ENCODE data around the gene ACSS1.
"Not testable (repeated sequence)": the region's sequence is repeated elsewhere in the genome, so short reads cannot be mapped to it uniquely, and the experiment has no call there.

The ACSS1 gene

DNA sequence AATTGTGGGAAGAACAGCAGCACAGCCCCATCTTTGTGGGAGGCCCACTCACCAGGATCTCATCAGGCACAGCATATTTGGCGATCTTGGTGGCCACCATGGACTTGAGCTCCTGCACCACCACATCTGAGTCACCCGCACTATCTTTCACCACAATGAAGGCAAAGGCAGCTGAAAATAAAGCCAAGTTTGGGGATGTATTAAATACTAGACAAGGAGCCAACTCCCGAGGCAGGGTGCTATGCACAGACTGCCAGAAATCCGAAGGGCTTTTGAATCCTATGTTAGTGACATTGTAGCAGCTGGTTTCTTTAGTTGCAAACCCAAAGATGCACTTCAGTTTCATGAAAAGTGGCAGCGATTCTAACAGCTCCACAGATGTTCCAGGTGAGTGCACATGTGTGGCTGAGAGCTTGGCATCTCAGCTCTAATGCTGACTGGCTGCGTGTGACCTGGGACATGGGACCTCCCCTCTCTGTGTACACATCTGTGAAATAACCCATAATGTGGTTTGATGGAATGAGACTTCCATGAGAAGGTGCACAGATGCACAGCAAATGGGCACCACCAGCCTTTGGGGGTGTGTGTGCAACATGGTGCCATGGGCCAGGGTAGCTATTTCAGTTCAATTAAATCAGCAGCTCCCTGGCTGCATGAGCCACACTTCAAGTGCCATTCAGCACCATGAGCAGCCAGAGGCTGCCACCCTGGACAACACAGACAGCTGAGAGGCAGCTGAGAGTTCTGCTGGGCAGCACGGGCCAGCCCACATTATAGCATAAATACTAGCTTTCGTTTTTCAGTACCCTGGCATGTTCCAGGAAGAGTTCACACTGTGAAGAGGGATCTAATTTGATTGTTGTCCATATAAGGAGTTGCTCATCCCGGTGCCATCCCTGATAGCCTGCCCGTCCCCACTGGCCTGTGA, 48.5 kb downstream of the ACSS1 start:
- ATAC-seq (no peak), DNase-seq (no peak)

DNA sequence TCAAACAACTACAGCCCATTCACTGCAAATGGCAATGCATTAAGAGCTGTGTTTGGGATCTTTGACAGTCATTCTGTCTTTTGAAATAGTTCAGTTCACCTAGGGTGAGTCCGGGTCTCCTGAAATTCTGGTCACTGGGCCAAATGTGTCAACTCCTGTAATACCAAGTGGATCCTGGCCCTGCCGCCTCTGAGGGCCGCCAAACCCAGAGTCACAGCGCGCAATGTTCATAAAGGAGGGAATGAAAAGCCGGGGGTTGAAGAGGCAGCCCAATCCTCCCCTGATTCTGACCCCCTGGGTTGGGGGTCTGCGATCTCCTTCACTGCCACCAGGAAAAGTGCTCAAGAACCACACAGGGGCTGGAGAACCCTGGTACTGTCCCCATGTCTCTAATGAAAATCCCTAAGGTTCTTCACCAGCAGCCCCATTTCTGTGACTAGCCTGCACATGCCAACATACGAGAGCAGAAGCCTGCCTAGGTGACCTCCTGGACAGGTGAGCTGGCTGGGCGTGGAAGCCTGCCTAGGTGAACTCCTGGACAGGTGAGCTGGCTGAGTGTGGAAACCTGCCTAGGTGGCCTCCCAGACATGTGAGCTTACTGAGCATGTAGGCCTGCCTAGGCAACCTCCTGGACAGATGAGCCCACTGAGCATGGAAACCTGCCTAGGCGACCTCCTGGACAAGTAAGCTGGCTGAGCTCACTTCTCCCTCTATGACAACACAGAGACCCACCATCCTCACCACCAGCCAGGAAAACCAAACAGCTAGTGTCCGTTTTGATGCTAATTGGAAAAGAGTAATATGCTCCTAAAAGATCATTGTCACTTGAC, 49.3 kb downstream of the ACSS1 start:
- no peak for ATAC-seq
- DNase-seq = no peak

DNA sequence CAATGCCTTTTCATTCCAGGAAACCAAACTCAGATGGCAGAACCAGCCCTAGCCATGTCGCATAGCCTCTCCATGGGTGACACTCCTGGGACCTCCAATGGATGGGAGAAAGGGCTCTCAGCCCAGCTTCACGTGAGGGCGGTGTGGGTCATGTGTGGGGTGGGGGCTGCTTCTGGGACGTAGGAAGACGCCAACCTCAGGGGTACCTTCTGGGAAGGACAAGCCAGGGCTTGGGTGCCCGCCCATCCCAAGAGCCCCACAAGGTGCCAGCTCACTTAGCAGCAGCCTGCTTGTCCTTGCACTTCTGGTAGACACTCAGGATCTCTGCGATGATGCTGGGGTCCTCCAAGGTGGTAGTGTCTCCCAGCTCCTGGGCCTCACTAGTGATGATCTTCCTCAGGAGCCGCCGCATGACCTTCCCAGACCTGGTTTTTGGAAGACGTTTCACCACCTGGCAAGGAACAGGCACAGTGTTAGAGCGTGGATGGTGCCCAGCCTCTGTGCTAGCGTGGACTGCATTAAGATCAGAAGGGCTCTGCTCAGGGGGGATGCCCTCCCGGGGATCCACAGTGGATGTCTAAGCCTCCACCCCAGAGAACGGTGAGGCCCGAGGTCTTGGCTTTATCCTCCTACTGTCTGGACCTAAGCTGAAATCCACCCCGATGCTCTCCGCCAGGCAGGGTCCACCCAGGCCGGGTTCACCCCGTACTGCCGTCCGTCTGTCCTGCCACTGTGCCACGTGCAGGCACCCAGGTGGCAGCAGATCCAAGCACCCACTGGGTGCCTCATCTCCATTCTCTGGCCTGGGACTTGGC, 50.2 kb downstream of the ACSS1 start:
- DNase-seq (no peak), ATAC-seq (no peak)

DNA sequence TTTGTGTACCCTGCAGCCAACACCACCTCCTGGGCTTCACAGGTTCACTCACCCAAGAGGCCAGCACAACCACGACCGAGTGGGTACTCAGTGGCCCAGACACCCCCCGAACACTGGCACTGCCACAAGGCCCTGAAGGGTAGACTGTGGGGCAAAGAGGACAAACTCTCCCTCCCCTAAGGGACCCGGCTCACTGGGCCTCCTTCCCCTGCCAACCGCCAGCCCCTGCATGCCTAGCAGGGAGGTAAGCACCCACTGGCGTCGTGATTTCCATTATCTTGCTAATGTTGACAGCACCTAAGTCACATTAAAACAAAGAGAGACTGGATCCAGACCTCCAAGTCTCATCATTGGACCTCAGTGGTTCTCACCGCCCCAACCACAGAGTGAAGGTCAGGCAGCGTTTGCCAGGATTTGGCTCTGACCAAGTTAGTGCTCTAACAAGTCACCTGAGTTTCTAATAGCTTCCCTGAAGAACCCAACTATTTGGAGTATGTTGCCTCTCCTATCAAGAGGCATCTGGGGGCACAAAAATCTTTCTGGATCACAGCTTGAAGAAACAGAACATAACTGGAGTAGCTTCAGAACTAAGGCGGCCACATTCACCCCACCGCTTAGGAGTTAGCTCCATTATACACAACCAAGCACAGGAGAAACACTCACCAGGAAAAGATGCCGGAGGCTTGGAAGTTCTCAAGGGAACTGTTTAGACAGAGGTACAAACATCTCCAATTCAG, 51.3 kb downstream of the ACSS1 start:
- DNase-seq (no peak), ATAC-seq (no peak)

DNA sequence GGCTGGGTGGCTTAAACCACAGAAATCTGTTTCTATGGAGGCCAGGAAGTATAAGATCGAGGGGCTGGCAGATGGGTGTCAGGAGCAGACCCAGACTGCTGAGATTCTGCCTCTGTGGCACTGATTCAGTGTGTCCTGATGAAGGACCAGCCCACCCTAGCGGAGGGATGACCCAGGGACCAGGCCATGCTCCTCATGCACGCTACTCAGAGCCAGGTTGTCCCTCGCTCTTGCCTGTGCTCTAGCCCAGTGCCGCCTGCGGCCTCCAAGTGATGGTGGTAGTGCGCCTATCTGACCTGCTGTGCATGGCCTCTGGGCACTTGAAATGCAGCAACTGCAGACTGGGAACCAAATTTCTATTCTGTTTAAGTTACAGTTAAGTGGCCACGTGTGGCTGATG, 52.3 kb downstream of the ACSS1 start:
- no peak for ATAC-seq
- DNase-seq = no peak

DNA sequence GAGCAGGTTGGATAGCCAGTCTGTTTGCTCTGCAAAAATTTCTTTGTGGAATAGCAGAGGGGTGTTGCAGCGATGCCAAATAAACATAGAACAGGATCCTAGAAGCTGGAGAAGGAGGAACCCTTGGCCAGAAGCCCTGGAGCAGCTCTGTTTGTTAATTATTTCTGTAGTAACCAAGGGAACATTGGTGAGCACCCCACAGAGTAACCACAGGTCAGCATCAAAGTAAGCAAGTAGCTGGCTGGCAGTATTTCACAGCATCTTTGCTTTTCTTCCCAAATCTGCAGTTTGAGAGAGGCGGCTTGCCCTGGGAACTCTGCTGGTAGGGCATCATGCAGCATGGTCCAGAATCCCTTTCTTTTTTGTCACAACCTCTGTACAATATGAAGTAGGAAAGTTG, 52.7 kb downstream of the ACSS1 start:
- no peak for DNase-seq
- no peak for ATAC-seq

DNA sequence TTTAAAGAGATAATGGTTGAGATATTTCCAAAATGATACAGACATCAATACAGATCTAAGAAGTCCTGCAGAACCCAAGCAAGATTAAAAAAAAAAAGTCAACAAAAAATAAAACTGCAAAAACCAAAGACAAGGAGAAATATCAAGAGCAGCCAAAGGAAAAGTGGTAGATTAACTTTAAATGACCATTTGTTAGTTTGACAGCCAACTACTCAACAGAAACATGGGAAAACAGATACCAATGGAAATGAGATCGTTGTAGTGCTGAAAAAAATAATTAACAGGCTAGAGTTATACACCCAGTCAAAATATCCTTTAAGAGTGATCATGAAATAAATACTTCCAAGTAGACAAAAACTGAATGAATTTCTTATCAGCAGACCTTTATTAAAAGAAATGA, 54.9 kb downstream of the ACSS1 start:
- no peak for DNase-seq
- ATAC-seq = no peak

DNA sequence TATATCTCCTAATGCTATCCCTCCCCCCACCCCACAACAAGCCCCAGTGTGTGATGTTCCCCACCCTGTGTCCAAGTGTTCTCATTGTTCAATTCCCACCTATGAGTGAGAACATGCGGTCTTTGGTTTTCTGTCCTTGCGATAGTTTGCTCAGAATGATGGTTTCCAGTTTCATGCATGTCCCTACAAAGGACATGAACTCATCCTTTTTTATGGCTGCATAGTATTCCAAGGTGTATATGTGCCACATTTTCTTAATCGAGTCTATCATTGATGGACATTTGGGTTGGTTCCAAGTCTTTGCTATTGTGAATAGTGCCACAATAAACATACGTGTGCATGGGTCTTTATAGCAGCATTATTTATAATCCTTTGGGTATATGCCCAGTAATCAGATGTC, 56.6 kb downstream of the ACSS1 start:
- not testable (repeated sequence) for DNase-seq, ATAC-seq

DNA sequence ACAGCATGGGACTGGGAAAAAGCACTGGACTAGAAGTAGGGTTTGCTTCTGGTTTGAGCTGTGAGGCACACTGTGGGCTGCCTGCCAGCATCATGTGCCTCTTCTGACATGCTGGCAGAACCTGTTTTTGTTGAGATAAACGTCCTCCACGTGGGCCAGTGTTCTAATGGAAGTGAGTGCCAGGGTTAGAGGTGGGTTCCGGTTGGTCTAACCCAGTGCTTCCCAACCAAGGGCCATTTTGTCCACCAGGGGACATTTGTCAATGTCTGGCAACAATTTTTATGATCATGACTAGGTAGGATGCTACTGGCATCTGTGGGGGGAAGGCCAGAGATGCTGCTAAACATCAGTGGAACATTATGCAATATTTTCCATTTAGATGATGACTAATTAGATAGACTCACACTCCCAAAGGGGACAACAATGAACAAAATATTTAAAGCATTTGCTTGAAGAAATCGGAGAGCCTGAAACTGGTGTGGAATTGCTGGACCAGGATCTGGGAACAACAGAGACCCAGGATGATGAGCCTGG, 57.6 kb downstream of the ACSS1 start:
- no peak for DNase-seq
- peak; percentile 53 for ATAC-seq

DNA sequence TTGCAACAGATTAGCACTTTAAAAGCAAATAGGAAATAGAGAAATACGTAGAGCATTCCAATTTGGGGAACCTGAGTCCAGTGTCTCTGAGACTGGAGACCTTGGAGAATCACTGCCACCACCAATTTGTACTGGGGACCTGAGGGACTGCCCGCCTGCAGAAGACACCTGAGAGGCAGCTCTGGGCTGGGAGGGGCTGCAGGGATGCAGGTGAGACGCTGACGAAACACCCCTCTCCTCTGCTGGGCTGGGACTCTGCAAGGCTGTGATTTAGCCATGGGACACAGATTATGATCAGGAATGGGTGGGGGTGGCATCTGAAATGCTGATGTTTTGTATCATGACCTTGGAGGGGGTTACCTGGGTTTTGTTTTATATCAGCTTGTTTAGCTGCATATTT, 58.4 kb downstream of the ACSS1 start:
- DNase-seq (no peak), ATAC-seq (no peak)

DNA sequence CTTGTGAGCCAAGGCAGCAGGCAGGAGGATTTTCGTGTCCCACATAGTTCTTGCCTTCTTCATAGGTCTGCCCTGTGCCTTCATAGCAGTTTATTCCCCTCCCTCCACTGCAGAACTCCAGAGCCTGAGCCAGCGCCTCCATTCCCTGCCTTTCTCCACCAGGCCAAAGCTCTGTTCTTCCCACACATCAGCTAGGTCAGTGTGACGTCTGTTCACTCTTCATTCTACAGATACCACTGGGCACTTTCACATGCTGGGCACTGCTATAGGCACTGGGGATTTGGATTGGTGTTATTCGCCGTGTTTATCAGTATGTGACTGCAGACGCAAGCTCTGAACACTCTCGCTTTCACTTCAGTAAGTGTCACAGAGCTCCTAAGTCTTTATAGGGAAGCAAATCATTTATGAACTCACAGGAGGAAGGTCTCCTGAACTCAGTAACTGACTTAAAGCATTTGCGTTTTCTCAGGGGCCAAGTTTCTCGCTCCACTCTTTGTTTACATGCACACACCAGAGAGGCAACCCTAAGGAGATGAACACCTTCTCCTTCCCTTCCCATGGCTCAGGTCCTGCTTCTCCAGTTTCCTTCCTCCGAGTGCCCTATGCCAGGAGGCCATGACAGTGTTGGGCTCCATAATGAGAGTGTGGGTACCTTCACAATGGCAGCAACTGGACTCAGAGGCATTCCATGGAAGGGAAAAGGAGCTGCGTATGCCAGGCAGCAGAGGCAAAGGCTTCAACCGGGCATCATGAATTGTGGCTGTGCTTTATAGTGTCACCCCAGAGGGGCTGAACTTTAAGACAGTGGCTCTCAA, 59.1 kb downstream of the ACSS1 start:
- DNase-seq (no peak), ATAC-seq (no peak)

DNA sequence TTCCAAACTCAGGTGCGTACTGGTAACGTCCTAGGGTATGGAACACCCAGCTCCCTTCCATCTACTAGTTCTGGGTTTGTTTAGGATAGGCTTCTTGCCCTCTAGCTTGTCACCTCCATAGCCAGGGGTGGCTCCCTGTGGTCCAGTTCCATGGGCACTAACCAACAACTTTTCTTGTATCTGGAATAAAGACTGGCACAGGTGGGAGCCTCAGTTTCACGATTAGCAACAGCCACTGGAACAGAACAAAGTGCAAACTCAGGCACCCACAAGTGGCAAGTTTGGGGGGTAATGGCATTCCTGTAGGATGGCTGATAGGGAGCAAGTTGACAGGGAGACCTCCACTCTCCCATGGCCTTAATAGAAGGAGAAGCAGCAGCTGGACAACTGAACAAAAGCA, 59.8 kb downstream of the ACSS1 start:
- no peak for ATAC-seq
- no peak for DNase-seq

DNA sequence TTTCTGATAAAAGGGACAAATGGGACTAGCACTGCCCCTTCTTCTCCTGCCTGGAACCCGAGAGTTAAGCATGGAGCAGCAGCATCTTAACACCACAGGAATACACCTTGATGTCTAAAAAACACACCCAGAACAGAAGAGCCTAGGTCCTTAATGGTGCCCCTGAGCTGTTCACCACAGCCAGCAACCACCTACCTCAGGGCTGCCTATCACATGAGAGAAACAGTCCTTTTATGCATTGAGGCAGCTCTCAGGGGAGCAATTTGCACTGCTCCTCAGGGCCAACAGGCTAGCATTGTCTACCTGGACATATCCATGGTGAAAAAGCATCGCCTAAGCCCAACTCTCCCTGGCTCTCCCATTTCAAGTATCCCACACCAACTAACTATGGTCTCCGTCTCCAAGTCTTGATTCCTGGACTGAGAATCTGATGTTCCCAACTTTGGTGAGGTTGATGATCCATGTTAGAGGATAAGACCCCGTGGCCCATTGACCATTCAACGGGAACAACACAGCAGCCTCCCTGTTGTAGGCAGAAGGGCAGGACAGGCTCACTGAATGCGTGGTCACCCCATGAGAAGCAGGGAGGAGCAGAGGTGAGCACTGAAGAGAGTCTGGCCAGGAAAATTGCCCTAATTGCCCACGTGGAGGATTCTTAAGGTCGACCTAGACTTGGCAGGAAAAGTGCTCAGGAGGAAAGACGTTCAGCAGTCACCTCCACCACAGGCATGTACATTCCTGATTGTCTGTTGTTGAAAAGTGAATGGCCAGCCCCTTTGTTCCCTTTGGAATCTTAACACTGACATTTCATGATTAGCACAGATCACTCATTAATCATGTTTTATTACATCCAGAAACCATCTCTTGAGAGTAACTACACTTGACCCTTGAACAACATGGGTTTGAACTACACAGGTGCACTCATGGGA, 61.2 kb downstream of the ACSS1 start:
- ATAC-seq = no peak
- DNase-seq = no peak

DNA sequence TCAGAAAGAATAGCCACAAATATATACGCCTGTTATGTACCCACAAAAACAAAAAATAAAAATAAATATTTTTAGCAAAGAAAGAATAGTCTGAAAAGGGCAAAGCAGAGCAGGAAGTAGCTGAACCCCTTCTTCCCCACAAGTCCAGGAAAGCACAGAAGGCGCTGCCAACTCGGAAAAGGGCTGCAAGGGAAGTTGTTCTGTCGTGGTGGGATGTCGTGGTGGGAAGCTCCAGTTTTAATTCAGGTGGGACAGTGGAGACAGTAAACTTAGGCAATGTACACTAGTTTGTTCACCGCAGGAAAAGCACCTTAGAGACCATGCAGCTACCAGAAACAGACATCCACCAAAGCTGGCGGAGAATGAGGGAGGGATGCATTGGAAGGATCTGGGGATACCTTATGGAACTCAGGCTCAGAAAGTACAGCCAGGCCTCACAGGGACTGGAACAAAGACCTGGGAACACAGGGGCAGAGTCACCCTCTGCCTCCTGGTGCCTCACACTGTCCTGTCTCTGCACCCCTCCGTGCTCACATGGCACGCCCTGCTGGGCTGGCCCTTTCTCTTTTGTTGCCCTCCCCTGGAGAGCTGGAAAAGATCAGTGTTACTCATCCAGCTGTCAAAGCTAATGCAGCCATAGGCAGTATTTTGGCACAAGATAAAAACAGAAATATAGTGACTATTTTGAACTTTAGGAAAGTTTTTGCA, 62.0 kb downstream of the ACSS1 start:
- DNase-seq (no peak), ATAC-seq (no peak)

DNA sequence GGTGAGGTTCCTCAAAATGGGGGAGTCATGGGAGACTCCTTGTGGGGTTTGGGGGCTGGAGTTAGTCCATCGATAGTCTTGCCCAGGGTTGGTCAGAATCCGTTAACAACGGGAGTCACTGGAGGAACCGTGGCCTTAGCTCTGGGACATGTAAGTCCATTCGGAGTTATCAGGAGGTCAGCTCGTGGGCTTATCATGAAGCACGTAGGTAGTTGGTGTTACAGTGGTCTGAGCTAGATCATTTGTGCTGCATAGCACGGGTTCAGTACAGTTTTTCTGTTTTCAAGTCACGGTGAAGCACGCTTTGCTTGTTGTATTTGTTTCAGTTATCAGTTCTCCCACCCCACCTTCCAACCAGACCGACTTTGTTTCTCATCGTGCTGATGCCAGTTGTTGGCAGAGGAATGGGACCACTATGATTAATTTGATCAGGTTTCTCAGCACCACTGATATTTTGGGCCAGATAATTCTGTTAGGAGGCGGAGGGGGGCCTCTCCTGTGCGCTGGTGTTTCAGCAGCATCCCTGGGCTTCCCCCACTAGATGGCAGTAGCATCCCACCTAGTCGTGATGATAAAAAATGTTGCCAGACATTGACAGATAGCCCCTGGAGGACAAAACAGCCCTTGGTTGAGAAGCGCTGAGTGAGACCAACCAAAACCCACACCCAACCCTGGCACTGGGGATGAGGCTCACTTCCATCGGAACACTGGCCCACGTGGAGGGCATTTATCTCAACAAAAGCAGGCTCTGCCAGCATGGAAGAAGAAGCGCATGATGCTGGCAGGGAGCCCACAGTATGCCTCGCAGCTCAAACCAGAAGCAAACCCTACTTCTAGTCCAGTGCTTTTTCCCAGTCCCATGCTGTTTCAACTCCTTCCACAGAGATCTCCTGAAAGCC, 63.2 kb downstream of the ACSS1 start:
- DNase-seq (peak; percentile 86), ATAC-seq (peak; percentile 20)

DNA sequence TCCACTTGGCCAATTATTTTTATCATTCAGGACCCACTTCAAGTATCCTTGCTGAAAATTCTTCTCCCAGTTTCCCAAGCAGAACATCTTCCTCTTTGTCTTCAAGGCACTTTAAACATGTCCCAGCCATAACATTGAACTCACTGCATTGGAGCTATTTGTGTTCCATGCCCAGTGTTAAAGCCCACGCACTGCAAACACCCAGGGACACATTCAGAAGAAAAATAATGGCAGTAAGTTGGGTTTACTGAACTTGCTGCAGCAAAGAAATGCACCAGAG, 63.8 kb downstream of the ACSS1 start:
- ATAC-seq (no peak), DNase-seq (no peak)

DNA sequence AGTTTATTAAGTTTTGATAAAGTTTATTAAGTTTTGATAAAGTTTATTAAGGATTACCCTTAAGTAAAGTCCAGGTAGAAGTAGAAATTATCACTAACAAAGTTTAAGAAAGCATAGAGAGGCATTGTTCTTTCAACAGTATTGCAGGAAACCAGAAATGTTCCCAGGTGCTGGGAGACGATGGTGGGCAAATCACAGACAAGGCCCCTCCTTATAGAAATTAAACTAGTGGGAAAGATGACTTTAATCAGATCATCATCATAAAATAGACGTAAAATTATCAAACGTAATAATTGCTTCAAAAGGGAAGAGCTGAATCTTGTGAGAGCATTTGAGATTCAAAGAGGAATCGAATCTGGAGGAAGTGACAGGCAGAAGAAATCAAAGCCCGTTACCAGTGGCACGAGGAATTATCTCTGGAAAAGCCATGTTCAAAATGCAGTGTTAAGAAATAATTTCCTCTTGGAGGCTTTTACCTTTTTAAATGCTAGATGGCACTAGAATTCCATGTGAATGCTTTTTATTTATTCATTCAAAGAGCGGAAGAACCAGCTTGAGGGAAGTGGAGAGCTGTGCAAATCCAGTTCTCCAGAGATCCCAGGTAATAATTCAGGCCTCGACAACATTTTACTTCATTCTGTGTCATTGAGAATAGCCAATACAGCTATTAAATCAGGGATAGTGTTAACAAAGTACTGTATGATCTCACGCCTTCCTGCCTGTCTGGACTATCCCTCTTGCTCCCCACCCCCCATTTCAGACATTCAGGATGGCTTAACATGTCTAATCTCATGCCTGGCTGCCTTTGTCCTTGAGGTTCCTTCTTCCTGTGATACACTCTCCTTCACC, 64.4 kb downstream of the ACSS1 start:
- ATAC-seq = no peak
- DNase-seq = no peak
